Common myeloid progenitor, CD34-positive (primary cell): ENCODE data around the gene CEBPG.
A peak's percentile ranks its signal among the peaks of the same experiment; 100 is the strongest.

Experiments
- CTCF ChIA-PET: fragments of 350-600 bp; sonication (Branson Sonifier 250); formaldehyde crosslinking; loops from one replicate; lab custom pipeline; 2021; ENCODE audit warnings: antibody characterized with exemption; lab: Charles Lee
- POLR2A ChIA-PET: fragments of 350-600 bp; sonication (Branson Sonifier 250); formaldehyde crosslinking; loops from one replicate; lab custom pipeline; 2021; ENCODE audit warnings: antibody characterized with exemption; lab: Charles Lee
- DNase-seq, 3 donors: peaks; one replicate each; pipeline versions ENCODE4 v3.0.0 to v3.0.0-alpha.2; 2013
- H3K27ac ChIP-seq, 2 experiments: 1 replicate in 1 of 2; 2 replicates in 1 of 2; pipeline ENCODE4 v1.7.0; 2013; ENCODE audit warnings: inconsistent platforms in 2 of 2, low read length in 2 of 2, mild to moderate bottlenecking in 2 of 2, low read depth in 1 of 2, moderate library complexity in 1 of 2; ENCODE audit not compliant: severe bottlenecking in 2 of 2, insufficient read depth in 1 of 2, poor library complexity in 1 of 2
- H3K27me3 ChIP-seq, 5 experiments: replicated peaks in 2 of 5; 1 replicate in 3 of 5; 2 replicates in 2 of 5; pipeline versions ENCODE4 v1.6.1 to v1.7.0; 2013; ENCODE audit warnings: low read length in 4 of 5, mild to moderate bottlenecking in 2 of 5, moderate library complexity in 2 of 5, inconsistent platforms in 1 of 5; ENCODE audit not compliant: insufficient read depth in 5 of 5, control insufficient read depth in 4 of 5
- H3K36me3 ChIP-seq, 4 experiments: 1 replicate in 2 of 4; 2 replicates in 2 of 4; pipeline versions ENCODE4 v1.6.1 to v1.7.0; 2013; ENCODE audit warnings: low read length in 3 of 4, control low read depth in 1 of 4, mild to moderate bottlenecking in 1 of 4; ENCODE audit not compliant: control insufficient read depth in 4 of 4, insufficient read depth in 4 of 4
- H3K4me1 ChIP-seq, 4 experiments: 1 replicate in 3 of 4; 2 replicates in 1 of 4; pipeline versions ENCODE4 v1.6.1 to v1.7.1; 2013; ENCODE audit warnings: low read length in 3 of 4, mild to moderate bottlenecking in 3 of 4, control low read depth in 1 of 4, inconsistent platforms in 1 of 4, moderate library complexity in 1 of 4; ENCODE audit not compliant: control insufficient read depth in 4 of 4, insufficient read depth in 4 of 4; ENCODE audit errors: control extremely low read depth in 1 of 4
- H3K4me3 ChIP-seq, 7 experiments: 1 replicate in 4 of 7; 2 replicates in 3 of 7; pipeline versions ENCODE4 v1.5.1 to v1.7.0; 2013; ENCODE audit warnings: mild to moderate bottlenecking in 7 of 7, low read length in 6 of 7, moderate library complexity in 6 of 7, inconsistent platforms in 2 of 7, low read depth in 2 of 7, control low read depth in 1 of 7; ENCODE audit not compliant: insufficient read depth in 4 of 7, control insufficient read depth in 1 of 7; ENCODE audit errors: extremely low read depth in 1 of 7
- H3K9me3 ChIP-seq, 5 experiments: 1 replicate in 4 of 5; 2 replicates in 1 of 5; pipeline versions ENCODE4 v1.6.1 to v1.7.1; 2013; ENCODE audit warnings: low read length in 4 of 5, mild to moderate bottlenecking in 2 of 5, inconsistent platforms in 1 of 5, low read depth in 1 of 5, moderate library complexity in 1 of 5; ENCODE audit not compliant: control insufficient read depth in 4 of 5, insufficient read depth in 2 of 5; ENCODE audit errors: control extremely low read depth in 1 of 5
- WGBS: methylation state at CpG from one replicate; pipeline ENCODE4 v1.1.5; 2013; ENCODE audit not compliant: insufficient coverage; 5-methylcytosine and 5-hydroxymethylcytosine counted together

The CEBPG gene

GRCh38 chr19:33406521-33407139 lies 33.1 kb downstream of the CEBPG start:
- ChIA-PET CTCF (interaction anchor here (0.6 to 16.5 kb wide), 16 partner anchors 10 to 407 kb away, joined by 3 to 278 read pairs (median 4); partner anchors contain the start of gene CEBPA), POLR2A (interaction anchor here (0.6 to 1.0 kb wide), 2 partner anchors 32 to 104 kb away, joined by 3 read pairs; partner anchors contain the start of gene CEBPA)
- 77% methylated on average over 6 of the region's 13 CpGs for WGBS
- Histone ChIP-seq H3K4me1 (peaks cover 0 to 7% (median 3%) of the 10 kb centered on the region in 4 experiments), H3K36me3 (peaks cover 0 to 7% (median 0%) of the 10 kb centered on the region in 4 experiments), H3K27me3 (no peaks in the 10 kb centered on the region), H3K9me3 (no peaks in the 10 kb centered on the region), H3K27ac (no peak overlapping the region), H3K4me3 (no peak overlapping the region)
- DNase-seq, result peak; percentile 48 to 69 (median 60)

DNA sequence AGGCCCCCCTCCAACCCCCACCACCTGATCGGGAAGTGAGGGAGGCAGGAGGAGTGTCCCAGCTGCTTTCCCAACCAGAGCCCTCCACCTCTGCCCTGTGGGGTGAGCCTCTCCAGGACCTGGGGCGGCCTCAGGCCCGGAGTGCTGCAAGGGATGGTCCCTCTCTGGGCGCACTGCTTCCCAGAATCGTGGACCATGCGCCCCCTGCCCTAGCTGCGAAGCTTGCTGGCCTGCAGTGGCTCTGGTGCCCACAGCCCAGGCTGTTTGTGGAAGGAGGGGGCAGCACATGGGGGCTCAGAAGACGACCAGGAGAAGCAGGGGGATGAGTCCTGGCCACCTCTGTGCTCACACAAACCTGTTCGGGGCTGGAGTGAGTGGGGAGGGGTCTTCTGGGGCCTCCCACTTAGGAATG lies 33.6 kb downstream of the CEBPG start:
- WGBS, result 85% methylated on average over 4 of the region's 9 CpGs
- Histone ChIP-seq H3K4me1 (peaks cover 0 to 7% (median 3%) of the 10 kb centered on the region in 4 experiments), H3K27me3 (no peaks in the 10 kb centered on the region), H3K4me3 (no peak overlapping the region), H3K36me3 (peaks cover 0 to 7% (median 0%) of the 10 kb centered on the region in 4 experiments), H3K27ac (no peak overlapping the region), H3K9me3 (no peaks in the 10 kb centered on the region)
- CTCF ChIA-PET, result interaction anchor here (0.6 to 16.5 kb wide), 12 partner anchors 9 to 364 kb away, joined by 3 to 278 read pairs (median 4); no protein-coding TSS in a partner anchor
- DNase-seq, result no peak
- POLR2A ChIA-PET, result interaction anchor here (0.6 to 1.0 kb wide), 2 partner anchors 33 to 105 kb away, joined by 3 read pairs; partner anchors contain the start of gene CEBPA

DNA sequence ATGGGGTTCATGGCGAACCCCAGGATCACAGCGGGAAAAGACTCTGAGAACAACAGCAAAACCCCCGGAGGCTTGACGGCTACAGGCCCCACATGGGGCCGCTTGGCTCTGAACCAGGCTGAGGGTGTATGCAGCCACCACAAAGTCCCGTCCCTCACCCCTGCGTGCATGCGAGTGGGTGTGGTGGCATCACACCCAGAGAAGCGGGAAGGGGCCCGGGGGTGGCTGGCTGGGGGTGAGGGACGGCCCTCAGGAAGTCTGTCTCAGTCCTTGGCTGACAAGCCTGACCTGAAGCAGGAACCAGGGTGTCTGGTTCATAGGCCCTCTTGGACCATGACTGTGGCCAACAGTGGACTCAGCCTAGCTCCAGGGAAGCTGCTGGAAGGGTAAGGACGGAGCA lies 34.2 kb downstream of the CEBPG start:
- WGBS, result 73% methylated on average over 11 of the region's 12 CpGs
- H3K9me3 ChIP-seq, result no peaks in the 10 kb centered on the region

GRCh38 chr19:33408116-33408515 lies 34.6 kb downstream of the CEBPG start:
- no peak overlapping the region for H3K4me3 ChIP-seq
- peaks cover 0 to 7% (median 0%) of the 10 kb centered on the region in 4 experiments for H3K36me3 ChIP-seq
- CTCF ChIA-PET, result interaction anchor here (0.8 to 16.5 kb wide), 4 partner anchors 11 to 168 kb away, joined by 3 to 278 read pairs (median 6); no protein-coding TSS in a partner anchor
- H3K27me3 ChIP-seq, result no peaks in the 10 kb centered on the region
- peaks cover 0 to 7% (median 3%) of the 10 kb centered on the region in 4 experiments for H3K4me1 ChIP-seq
- H3K27ac ChIP-seq, result no peak overlapping the region
- POLR2A ChIA-PET, result no interaction called here
- 100% methylated on average over 10 of the region's 13 CpGs for WGBS
- DNase-seq, result no peak
- no peaks in the 10 kb centered on the region for H3K9me3 ChIP-seq

More for the DNA sequence above, 34.2 kb downstream of the CEBPG start:
- Histone ChIP-seq H3K4me3 (no peak overlapping the region), H3K4me1 (peaks cover 0 to 7% (median 3%) of the 10 kb centered on the region in 4 experiments), H3K36me3 (peaks cover 0 to 7% (median 0%) of the 10 kb centered on the region in 4 experiments), H3K27ac (no peak overlapping the region), H3K27me3 (no peaks in the 10 kb centered on the region)
- ChIA-PET POLR2A (no interaction called here), CTCF (interaction anchor here (0.8 to 16.5 kb wide), 7 partner anchors 9 to 363 kb away, joined by 3 to 278 read pairs (median 3); no protein-coding TSS in a partner anchor)
- DNase-seq, result peak in 2 of 3 donors; percentile 25 to 31

- Histone ChIP-seq H3K4me1 (peaks cover 0 to 7% (median 3%) of the 10 kb centered on the region in 4 experiments), H3K27me3 (no peaks in the 10 kb centered on the region), H3K9me3 (no peaks in the 10 kb centered on the region), H3K27ac (no peak overlapping the region), H3K36me3 (peaks cover 0 to 7% (median 0%) of the 10 kb centered on the region in 4 experiments), H3K4me3 (no peak overlapping the region)
- POLR2A ChIA-PET, result interaction anchor here (0.5 kb wide), 1 partner anchor 377 kb away, joined by 3 read pairs; no protein-coding TSS in a partner anchor
- WGBS, result 95% methylated on average over 16 of the region's 18 CpGs
- CTCF ChIA-PET, result interaction anchor here (0.8 to 16.5 kb wide), 8 partner anchors 10 to 369 kb away, joined by 3 to 278 read pairs (median 3); no protein-coding TSS in a partner anchor
- no peak for DNase-seq
These were observed 35.3 kb downstream of the CEBPG start for GRCh38 chr19:33408538-33409434.

GRCh38 chr19:33409906-33410685 lies 36.6 kb downstream of the CEBPG start:
- no peaks in the 10 kb centered on the region for H3K27me3 ChIP-seq
- ChIA-PET CTCF (interaction anchor here (1.2 to 16.5 kb wide), 6 partner anchors 8 to 368 kb away, joined by 3 to 278 read pairs (median 3); no protein-coding TSS in a partner anchor), POLR2A (no interaction called here)
- peaks cover 0 to 7% (median 3%) of the 10 kb centered on the region in 4 experiments for H3K4me1 ChIP-seq
- DNase-seq, result no peak
- H3K27ac ChIP-seq, result no peak overlapping the region
- no peaks in the 10 kb centered on the region for H3K9me3 ChIP-seq
- 97% methylated on average over 25 of the region's 27 CpGs for WGBS
- H3K36me3 ChIP-seq, result peaks cover 0 to 7% (median 0%) of the 10 kb centered on the region in 4 experiments
- no peak overlapping the region for H3K4me3 ChIP-seq
